Measurements from ENCODE around the gene NAGPA.

- no peak for TF ChIP-seq CTCF (IDR thresholded peaks at IDR 0.05)
- no peak for TF ChIP-seq POLR2A (IDR thresholded peaks at IDR 0.05)
- no peak for TF ChIP-seq EP300 (IDR thresholded peaks at IDR 0.05)
- no peak for TF ChIP-seq POLR2AphosphoS5 (IDR thresholded peaks at IDR 0.05)
These were observed 6.0 kb downstream of the NAGPA start for GRCh38 chr16:5027575-5028235.

All from suprapubic skin (tissue), 4 donors.